ENCODE data around the gene SRSF5.

The SRSF5 gene

DNA sequence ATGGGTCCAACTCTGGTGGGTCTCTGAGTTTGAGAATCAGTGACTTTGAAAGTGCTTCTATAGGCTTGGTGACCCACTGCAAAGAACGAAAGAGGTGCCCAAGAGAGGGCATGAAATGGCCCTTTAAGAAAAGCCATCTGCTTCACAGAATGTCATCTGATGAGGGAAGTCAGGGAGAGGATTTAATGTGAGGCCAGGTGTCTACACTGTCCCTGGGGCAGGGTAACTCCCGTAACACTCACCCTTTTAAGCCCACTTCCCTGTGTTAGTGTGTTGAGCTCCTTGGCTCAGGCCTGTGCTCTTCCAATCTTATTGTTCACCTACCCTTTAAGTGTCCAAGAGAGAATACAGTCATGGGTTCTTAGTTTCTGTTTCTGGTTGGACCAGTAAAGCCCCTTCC lies 16.4 kb upstream of the SRSF5 start:
- no peak overlapping the region for H3K4me2 ChIP-seq

DNA sequence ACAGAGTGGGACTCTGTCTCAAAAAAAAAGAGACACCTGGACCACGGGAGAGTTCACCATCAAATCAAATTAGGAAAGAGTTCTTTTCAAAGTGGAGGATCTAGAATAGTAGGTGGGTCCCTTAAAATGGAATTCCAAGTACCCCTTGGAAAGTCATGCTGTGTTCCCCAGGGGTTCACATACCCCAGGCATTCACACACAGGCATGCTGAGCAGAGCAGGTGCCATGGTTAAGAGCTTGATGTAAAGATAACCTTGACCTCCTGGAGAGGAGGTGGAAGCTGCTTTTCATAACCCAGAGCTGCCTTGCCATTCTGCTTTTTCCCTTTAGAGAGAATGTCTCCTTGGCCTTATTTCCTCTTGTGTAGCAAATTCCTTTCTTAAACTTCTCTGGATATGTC lies 14.2 kb upstream of the SRSF5 start:
- Histone ChIP-seq H3K4me1 (peaks cover 11% of the 10 kb centered on the region), H3K27me3 (no peaks in the 10 kb centered on the region)
- no peak for TF ChIP-seq Cebpa-rat (IDR thresholded peaks at IDR 0.05)

More for the DNA sequence above, 16.4 kb upstream of the SRSF5 start:
- no peaks in the 10 kb centered on the region; the same call in 1 of the 2 replicates for H3K9me3 ChIP-seq
- H3K36me3 ChIP-seq = no peaks in the 10 kb centered on the region
- H3K9ac ChIP-seq = no peak overlapping the region
- H3K27me3 ChIP-seq = no peaks in the 10 kb centered on the region
- H3K4me3 ChIP-seq = no peak overlapping the region
- no peak overlapping the region for H3K27ac ChIP-seq
- H3K4me1 ChIP-seq = peaks cover 20% of the 10 kb centered on the region
- no peaks in the 10 kb centered on the region for H4K20me1 ChIP-seq
- TF ChIP-seq Cebpa-rat (IDR thresholded peaks at IDR 0.05) = no peak

GRCh38 chr14:69753860-69754259 lies 13.1 kb upstream of the SRSF5 start:
- no peaks in the 10 kb centered on the region for H3K36me3 ChIP-seq
- H3K27me3 ChIP-seq = no peaks in the 10 kb centered on the region
- H3K4me1 ChIP-seq = peaks cover 11% of the 10 kb centered on the region
- H3K4me3 ChIP-seq = no peak overlapping the region
- no peak overlapping the region for H3K27ac ChIP-seq
- no peaks in the 10 kb centered on the region for H4K20me1 ChIP-seq
- H3K9me3 ChIP-seq = no peaks in the 10 kb centered on the region; the same call in 1 of the 2 replicates
- peak overlapping the region; percentile 12; the same call in 1 of the 2 replicates for H3K4me2 ChIP-seq
- no peak for TF ChIP-seq Cebpa-rat (IDR thresholded peaks at IDR 0.05)
- H3K9ac ChIP-seq = no peak overlapping the region

More for the DNA sequence above, 14.2 kb upstream of the SRSF5 start:
- Histone ChIP-seq H3K9ac (no peak overlapping the region), H4K20me1 (no peaks in the 10 kb centered on the region), H3K4me2 (no peak overlapping the region), H3K4me3 (no peak overlapping the region), H3K9me3 (no peaks in the 10 kb centered on the region; the same call in 1 of the 2 replicates), H3K36me3 (no peaks in the 10 kb centered on the region), H3K27ac (no peak overlapping the region)

DNA sequence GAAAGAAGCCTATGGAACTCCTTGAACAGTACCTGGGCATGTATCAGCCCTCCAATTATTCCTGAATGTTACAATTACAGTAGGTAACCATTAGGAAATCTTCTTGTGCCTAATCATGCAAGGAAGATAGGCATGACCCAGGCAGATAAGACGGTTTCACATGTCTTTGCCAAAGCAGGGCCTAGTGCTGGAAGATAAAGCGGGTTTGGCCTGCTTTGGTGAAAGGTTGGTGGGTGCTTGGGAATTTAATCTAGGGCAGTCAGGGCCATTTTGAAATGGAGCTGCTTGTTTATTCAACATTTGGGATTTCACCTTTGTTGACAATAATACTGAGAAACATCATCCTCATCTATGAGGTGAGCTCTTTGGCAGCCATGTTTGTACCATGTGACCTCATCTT lies 12.5 kb upstream of the SRSF5 start:
- Histone ChIP-seq H3K4me3 (no peak overlapping the region), H3K4me2 (no peak overlapping the region; the same call in 1 of the 2 replicates), H4K20me1 (no peaks in the 10 kb centered on the region), H3K27ac (no peak overlapping the region), H3K9me3 (no peaks in the 10 kb centered on the region; the same call in 1 of the 2 replicates), H3K4me1 (peaks cover 11% of the 10 kb centered on the region), H3K27me3 (no peaks in the 10 kb centered on the region), H3K36me3 (no peaks in the 10 kb centered on the region), H3K9ac (no peak overlapping the region)
- TF ChIP-seq Cebpa-rat (IDR thresholded peaks at IDR 0.05) = no peak

DNA sequence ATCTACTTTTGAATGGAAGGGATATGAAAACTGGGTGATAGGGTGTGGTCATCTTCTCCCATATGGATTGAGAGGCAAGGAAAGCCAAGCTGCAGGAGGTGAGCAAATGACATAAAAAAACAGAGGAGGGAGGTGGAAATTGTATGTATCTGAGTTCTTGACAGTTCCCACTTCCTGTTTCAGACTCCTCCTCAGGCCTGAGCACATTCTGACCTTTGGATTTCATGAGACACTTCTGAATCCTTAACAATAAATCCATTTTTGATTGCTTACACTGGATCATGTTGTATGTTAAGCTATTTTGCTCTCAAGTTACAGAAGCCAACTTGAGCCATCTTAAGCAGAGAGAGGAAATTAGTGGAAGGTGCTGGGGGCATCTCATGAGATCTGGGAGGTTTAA lies 11.6 kb upstream of the SRSF5 start:
- Histone ChIP-seq H3K27ac (no peak overlapping the region), H3K4me1 (peaks cover 11% of the 10 kb centered on the region), H3K27me3 (no peaks in the 10 kb centered on the region), H3K9ac (no peak overlapping the region), H3K9me3 (no peaks in the 10 kb centered on the region; the same call in 1 of the 2 replicates), H3K36me3 (no peaks in the 10 kb centered on the region), H4K20me1 (no peaks in the 10 kb centered on the region), H3K4me2 (no peak overlapping the region), H3K4me3 (no peak overlapping the region)
- no peak for TF ChIP-seq Cebpa-rat (IDR thresholded peaks at IDR 0.05)

DNA sequence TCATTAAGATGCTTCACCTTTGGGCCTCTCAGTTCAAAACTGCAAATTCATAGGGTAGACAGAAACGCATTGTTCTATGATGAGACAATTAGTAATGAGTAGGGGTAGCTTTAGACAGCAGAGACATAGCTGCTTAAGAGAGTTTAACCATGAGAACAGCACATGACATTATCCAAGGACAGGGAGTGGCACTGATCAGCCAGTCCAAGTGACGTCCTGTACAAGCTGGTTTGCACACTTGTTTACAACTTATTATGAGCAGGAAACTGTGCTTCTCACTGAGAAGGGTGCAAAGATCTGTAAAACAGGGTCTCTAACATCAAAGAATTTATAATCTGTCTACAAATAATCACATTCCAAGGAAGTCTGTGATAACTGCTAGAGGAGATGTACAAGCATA lies 11.2 kb upstream of the SRSF5 start:
- Histone ChIP-seq H3K4me3 (no peak overlapping the region), H3K9ac (no peak overlapping the region), H4K20me1 (no peaks in the 10 kb centered on the region), H3K27me3 (no peaks in the 10 kb centered on the region), H3K27ac (no peak overlapping the region), H3K36me3 (no peaks in the 10 kb centered on the region), H3K4me1 (peaks cover 11% of the 10 kb centered on the region), H3K4me2 (no peak overlapping the region), H3K9me3 (no peaks in the 10 kb centered on the region; the same call in 1 of the 2 replicates)
- TF ChIP-seq Cebpa-rat (IDR thresholded peaks at IDR 0.05) = no peak

- Histone ChIP-seq H3K9me3 (no peaks in the 10 kb centered on the region; the same call in 1 of the 2 replicates), H3K4me1 (peaks cover 11% of the 10 kb centered on the region), H3K27me3 (no peaks in the 10 kb centered on the region), H3K4me3 (no peak overlapping the region), H3K36me3 (no peaks in the 10 kb centered on the region), H3K27ac (no peak overlapping the region), H3K4me2 (no peak overlapping the region), H3K9ac (no peak overlapping the region), H4K20me1 (no peaks in the 10 kb centered on the region)
- no peak for TF ChIP-seq Cebpa-rat (IDR thresholded peaks at IDR 0.05)
Measured at GRCh38 chr14:69756298-69756697, 10.6 kb upstream of the SRSF5 start.

- no peak overlapping the region for H3K9ac ChIP-seq
- peaks cover 2% of the 10 kb centered on the region for H3K4me1 ChIP-seq
- no peak overlapping the region for H3K4me3 ChIP-seq
- no peaks in the 10 kb centered on the region for H4K20me1 ChIP-seq
- H3K4me2 ChIP-seq = no peak overlapping the region
- H3K36me3 ChIP-seq = no peaks in the 10 kb centered on the region
- no peaks in the 10 kb centered on the region for H3K9me3 ChIP-seq
- TF ChIP-seq Cebpa-rat (IDR thresholded peaks at IDR 0.05) = no peak
- H3K27ac ChIP-seq = no peak overlapping the region
- no peaks in the 10 kb centered on the region for H3K27me3 ChIP-seq
Measured at GRCh38 chr14:69760810-69761209, 6.1 kb upstream of the SRSF5 start.

- no peaks in the 10 kb centered on the region for H3K9me3 ChIP-seq
- H3K4me2 ChIP-seq = no peak overlapping the region
- no peak for TF ChIP-seq Cebpa-rat (IDR thresholded peaks at IDR 0.05)
- no peak overlapping the region for H3K27ac ChIP-seq
- H3K27me3 ChIP-seq = no peaks in the 10 kb centered on the region
- no peak overlapping the region for H3K9ac ChIP-seq
- peaks cover 11% of the 10 kb centered on the region for H3K36me3 ChIP-seq
- H3K4me3 ChIP-seq = no peak overlapping the region
- H3K4me1 ChIP-seq = peaks cover 20% of the 10 kb centered on the region
- H4K20me1 ChIP-seq = peaks cover 15% of the 10 kb centered on the region
Measured at GRCh38 chr14:69763761-69764510, 3.0 kb upstream of the SRSF5 start.

- TF ChIP-seq Cebpa-rat (IDR thresholded peaks at IDR 0.05) = no peak
- Histone ChIP-seq H3K27me3 (no peaks in the 10 kb centered on the region), H4K20me1 (peaks cover 50% of the 10 kb centered on the region), H3K36me3 (peaks cover 47% of the 10 kb centered on the region), H3K4me3 (peak overlapping the region; percentile 89), H3K9me3 (no peaks in the 10 kb centered on the region), H3K9ac (peak overlapping the region; percentile 100), H3K4me1 (peaks cover 29% of the 10 kb centered on the region), H3K27ac (peak overlapping the region; percentile 98), H3K4me2 (peak overlapping the region; percentile 87)
Measured at GRCh38 chr14:69767369-69767999, 542 bp downstream of the SRSF5 start.
